K562 (cell line): ENCODE data around the gene USP17L11. TPM values are rescaled to one million over a fixed set of nuclear protein-coding genes. Genes with fewer than 3 reads are reported as not detected.
"Not testable (repeated sequence)": the region's sequence is repeated elsewhere in the genome, so short reads cannot be mapped to it uniquely, and the experiment has no call there.

ENCODE experiments used
- ATAC-seq: fragments of 200-7000 bp; cut with Tn5 transposase; 3 replicates; pipeline ENCODE4 v1.9.1; 2020; ENCODE audit warnings: moderate library complexity
- Bru-seq: library from RNA; stranded (reverse); fragments of 400-500 nt; gene quantifications from one replicate; lab custom pipeline; 2021; lab: Mats Ljungman, UMichigan
- BruChase-seq, 2 experiments: library from RNA; stranded (reverse); fragments of 400-500 nt; gene quantifications; one replicate each; lab custom pipeline; 2021; lab: Mats Ljungman, UMichigan
- BruUV-seq: library from RNA; stranded (reverse); fragments of 400-500 nt; replicated peaks from 2 replicates; lab custom pipeline; 2021; lab: Mats Ljungman, UMichigan
- CTCF ChIA-PET: fragments of 300-600 bp; formaldehyde crosslinking; extraction: SDS; loops from one replicate; lab custom pipeline; 2021; ENCODE audit warnings: low intra/inter-chr PET ratio; lab: Yijun Ruan, JAX
- POLR2A ChIA-PET: fragments of 300-600, 350-650 bp; sonication (Branson Sonifier 250); formaldehyde crosslinking; extraction: SDS; loops from one replicate; lab custom pipeline; 2021; ENCODE audit warnings: antibody characterized with exemption, inconsistent platforms; lab: Yijun Ruan, JAX
- DNase-seq, 4 experiments: peaks; one replicate each; pipeline versions ENCODE4 v3.0.0 to v3.0.0-alpha.2; 2011 to 2018; ENCODE audit warnings: low spot score in 3 of 4, mixed read lengths in 3 of 4; ENCODE audit errors: extremely low read depth in 1 of 4
- FAIRE-seq: peaks from 2 replicates; lab custom pipeline; 2011; peaks lifted over from hg19 to GRCh38; lab: Jason Lieb, UNC
- H2AFZ ChIP-seq: 2 replicates; pipeline ENCODE4 v1.6.0; 2011; ENCODE audit warnings: low read depth, low read length, control low read depth, inconsistent platforms
- H3K27ac ChIP-seq: fragments of 200-600 bp; 3 replicates; pipeline ENCODE4 v1.8.0; 2011; ENCODE audit warnings: low read depth, mild to moderate bottlenecking, control low read depth, inconsistent platforms, low read length, moderate library complexity, mixed read lengths; ENCODE audit errors: extremely low read depth
- H3K27me3 ChIP-seq, 2 experiments: fragments of 300-600 bp in 1 of 2; 2 replicates in 1 of 2; 3 replicates in 1 of 2; pipeline versions ENCODE4 v1.6.0 to v1.8.0; 2011; ENCODE audit warnings: inconsistent platforms in 2 of 2, low read length in 2 of 2, mild to moderate bottlenecking in 1 of 2, mixed read lengths in 1 of 2, moderate library complexity in 1 of 2; ENCODE audit not compliant: control insufficient read depth in 2 of 2, insufficient read depth in 2 of 2
- H3K36me3 ChIP-seq: fragments of 300-600 bp; 3 replicates; pipeline ENCODE4 v1.8.0; 2011; ENCODE audit warnings: mild to moderate bottlenecking, low read length, inconsistent platforms; ENCODE audit not compliant: control insufficient read depth, insufficient read depth
- H3K4me1 ChIP-seq, 2 experiments: fragments of 200-600 bp in 1 of 2; replicated peaks in 1 of 2; 2 replicates in 1 of 2; 3 replicates in 1 of 2; pipeline versions ENCODE4 v1.5.1 to v1.8.0; 2011; ENCODE audit warnings: inconsistent platforms in 2 of 2, low read length in 2 of 2, mild to moderate bottlenecking in 1 of 2, mixed read lengths in 1 of 2, moderate library complexity in 1 of 2; ENCODE audit not compliant: control insufficient read depth in 2 of 2, insufficient read depth in 2 of 2
- H3K4me2 ChIP-seq: 2 replicates; pipeline ENCODE4 v1.6.1; 2011; ENCODE audit warnings: low read length, control low read depth, inconsistent platforms, mixed read lengths; ENCODE audit not compliant: insufficient read depth
- H3K4me3 ChIP-seq: fragments of 200-600 bp; sonication (generic), shearing (Covaris generic); 2 replicates; pipeline ENCODE4 v1.5.1; 2016; ENCODE audit warnings: control low read depth, inconsistent platforms
- H3K79me2 ChIP-seq: fragments of 200-600 bp; 3 replicates; pipeline ENCODE4 v1.8.0; 2011; ENCODE audit warnings: low read length, inconsistent platforms; ENCODE audit not compliant: control insufficient read depth, insufficient read depth
- H3K9ac ChIP-seq, 2 experiments: 2 replicates each; pipeline versions ENCODE4 v1.6.0 to v1.6.1; 2011; ENCODE audit warnings: low read depth in 2 of 2, low read length in 2 of 2, control low read depth in 1 of 2, inconsistent platforms in 1 of 2, mild to moderate bottlenecking in 1 of 2, mixed read lengths in 1 of 2; ENCODE audit not compliant: insufficient read depth in 1 of 2
- H3K9me1 ChIP-seq: one replicate; pipeline ENCODE4 v1.6.0; 2011; ENCODE audit warnings: inconsistent platforms, mild to moderate bottlenecking, low read length, moderate library complexity; ENCODE audit not compliant: control insufficient read depth, insufficient read depth
- H3K9me3 ChIP-seq: replicated peaks from 2 replicates; pipeline ENCODE4 v1.5.1; 2011; ENCODE audit warnings: low read depth, low read length, inconsistent platforms; ENCODE audit not compliant: control insufficient read depth, insufficient read depth
- H4K20me1 ChIP-seq: replicated peaks from 2 replicates; pipeline ENCODE4 v1.6.1; 2011; ENCODE audit warnings: low read length, inconsistent platforms, mixed read lengths; ENCODE audit not compliant: control insufficient read depth, insufficient read depth
- WGBS: fragments of 100-300 bp; shearing (Covaris generic); methylation state at CpG from one replicate; pipeline ENCODE4 v1.1.6; 2016; ENCODE audit warnings: low coverage, mixed read lengths; ENCODE audit not compliant: insufficient coverage; ENCODE audit errors: missing lambda C conversion rate; 5-methylcytosine and 5-hydroxymethylcytosine counted together
- in situ Hi-C: fragments of 300-500 bp; cut with MboI; formaldehyde crosslinking; loops from 4 replicates; pipeline ENCODE4 v1.15.0; 2018; ENCODE audit warnings: inconsistent platforms, mixed read lengths
- intact Hi-C: fragments of 100-400 bp; cut with micrococcal nuclease; formaldehyde crosslinking; loops from 2 replicates; pipeline ENCODE4 v1.14.2; 2022
- long read RNA-seq, 3 experiments: library from polyadenylated mRNA in 2 of 3; library from RNA in 1 of 3; unstranded in 2 of 3; stranded (forward) in 1 of 3; transcript quantifications; one replicate each; pipeline ENCODE4 v2.0.0, GENCODE V29; 2019 to 2022
- polyA minus RNA-seq, 3 experiments: library from RNA; depleted of rRNA, polyadenylated mRNA; stranded (reverse); fragments of >200 nt; gene quantifications; 2 replicates each; pipeline ENCODE4 v1.2.3, GENCODE V29; 2011
- polyA plus RNA-seq, 8 experiments: library from polyadenylated mRNA; depleted of rRNA in 4 of 8; stranded (reverse) in 5 of 8; unstranded in 3 of 8; fragments of >200 nt; fragmentation: Nextera tagmentation in 2 of 8; fragmentation: Illumina TruSeq in 1 of 8; extraction: Ambion mirVana in 2 of 8; extraction: Trizol in 1 of 8; gene quantifications; 2 replicates each; pipeline versions ENCODE4 v1.2.1 to v1.2.3, GENCODE V29; 2011 to 2014; ENCODE audit warnings: inconsistent platforms in 1 of 8, missing spikeins in 1 of 8
- total RNA-seq, 7 experiments: library from RNA; depleted of rRNA in 6 of 7; stranded (reverse); fragments of >200 nt in 6 of 7; fragmentation: Illumina TruSeq in 2 of 7; extraction: Trizol in 2 of 7; gene quantifications; 2 replicates each; pipeline versions ENCODE4 v1.2.1 to v1.2.3, GENCODE V29; 2011 to 2021; ENCODE audit warnings: low replicate concordance in 1 of 7

The USP17L11 gene, protein sequence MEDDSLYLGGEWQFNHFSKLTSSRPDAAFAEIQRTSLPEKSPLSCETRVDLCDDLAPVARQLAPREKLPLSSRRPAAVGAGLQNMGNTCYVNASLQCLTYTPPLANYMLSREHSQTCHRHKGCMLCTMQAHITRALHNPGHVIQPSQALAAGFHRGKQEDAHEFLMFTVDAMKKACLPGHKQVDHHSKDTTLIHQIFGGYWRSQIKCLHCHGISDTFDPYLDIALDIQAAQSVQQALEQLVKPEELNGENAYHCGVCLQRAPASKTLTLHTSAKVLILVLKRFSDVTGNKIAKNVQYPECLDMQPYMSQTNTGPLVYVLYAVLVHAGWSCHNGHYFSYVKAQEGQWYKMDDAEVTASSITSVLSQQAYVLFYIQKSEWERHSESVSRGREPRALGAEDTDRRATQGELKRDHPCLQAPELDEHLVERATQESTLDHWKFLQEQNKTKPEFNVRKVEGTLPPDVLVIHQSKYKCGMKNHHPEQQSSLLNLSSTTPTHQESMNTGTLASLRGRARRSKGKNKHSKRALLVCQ
- total RNA-seq (2011; cell fraction: chromatin; rRNA removed; ENCODE audit: low replicate concordance), result not detected in 2 replicates
- total RNA-seq (2011; cell fraction: nucleolus; rRNA removed), result not detected in 2 replicates
- total RNA-seq (2011; cell fraction: nucleoplasm; rRNA removed), result not detected in 2 replicates
- total RNA-seq (2014; rRNA removed) (not detected in 2 replicates), total RNA-seq (2014; rRNA removed; fragmentation: Illumina TruSeq; extraction: Trizol) (not detected in 2 replicates), total RNA-seq (2015; rRNA removed; fragmentation: Illumina TruSeq; extraction: Trizol) (not detected in 2 replicates), total RNA-seq (2021) (not detected in 2 replicates), polyA plus RNA-seq (2011; rRNA removed) (not detected in 2 replicates), polyA plus RNA-seq (2014; fragmentation: Illumina TruSeq; extraction: Trizol) (not detected in 2 replicates), polyA plus RNA-seq (2014; fragmentation: Nextera tagmentation; extraction: Ambion mirVana) (not detected), polyA plus RNA-seq (2014; rRNA removed) (not detected in 2 replicates), polyA minus RNA-seq (2011; rRNA and poly(A)+ RNA removed) (not detected in 2 replicates), Bru-seq, nascent RNA (not detected), BruChase-seq, experiment 1, labeled RNA remaining after a 2-hour chase (not detected), BruChase-seq, experiment 2, labeled RNA remaining after a 6-hour chase (not detected)
- polyA plus RNA-seq (2011; cell fraction: cytosol; rRNA removed), result not detected in 2 replicates
- not detected in 2 replicates for polyA plus RNA-seq (2011; cell fraction: nucleus; rRNA removed)
- polyA plus RNA-seq (2012), result not detected in 2 replicates
- not detected in 2 replicates for polyA minus RNA-seq (2011; cell fraction: cytosol; rRNA and poly(A)+ RNA removed)
- polyA minus RNA-seq (2011; cell fraction: nucleus; rRNA and poly(A)+ RNA removed), result not detected in 2 replicates
- long read RNA-seq, experiment 1, result 0 reads
- long read RNA-seq, experiment 2, result 0 reads
- long read RNA-seq, experiment 3, result 0 reads

GRCh38 chr4:9215105-9215504 lies at the start of gene USP17L11:
Gene USP17L11, plus strand, starts transcription at chr4:9215405. Its CDS starts 0 bp downstream, at chr4:9215405.
- H3K27ac ChIP-seq, DNase-seq, H3K27me3 ChIP-seq, POLR2A ChIA-PET, H3K9me3 ChIP-seq, H3K9me1 ChIP-seq, H3K36me3 ChIP-seq, H3K4me3 ChIP-seq, in situ Hi-C loops, H2AFZ ChIP-seq, ATAC-seq, H4K20me1 ChIP-seq, FAIRE-seq, CTCF ChIA-PET, H3K79me2 ChIP-seq, BruUV-seq, H3K4me1 ChIP-seq, H3K4me2 ChIP-seq, H3K9ac ChIP-seq, intact Hi-C loops: not testable (repeated sequence)
- WGBS, result no CpG with 5 or more reads among the region's 14 CpGs

- H3K27ac ChIP-seq, H3K4me1 ChIP-seq, H3K9ac ChIP-seq, H3K9me3 ChIP-seq, H3K4me2 ChIP-seq, H2AFZ ChIP-seq, ATAC-seq, H3K9me1 ChIP-seq, H3K36me3 ChIP-seq, H3K4me3 ChIP-seq, H4K20me1 ChIP-seq, intact Hi-C loops, H3K27me3 ChIP-seq, POLR2A ChIA-PET, DNase-seq, BruUV-seq, in situ Hi-C loops, H3K79me2 ChIP-seq, CTCF ChIA-PET, FAIRE-seq: not testable (repeated sequence)
- no CpG with 5 or more reads among the region's 8 CpGs for WGBS
These were observed 49.2 kb upstream of the USP17L11 start for GRCh38 chr4:9165990-9166389.

- H3K9me3 ChIP-seq, FAIRE-seq, H3K4me3 ChIP-seq, POLR2A ChIA-PET, in situ Hi-C loops, H3K4me2 ChIP-seq, H3K9ac ChIP-seq, H4K20me1 ChIP-seq, CTCF ChIA-PET, H3K4me1 ChIP-seq, H3K36me3 ChIP-seq, H2AFZ ChIP-seq, H3K79me2 ChIP-seq, BruUV-seq, H3K27ac ChIP-seq, DNase-seq, H3K27me3 ChIP-seq, intact Hi-C loops, H3K9me1 ChIP-seq, ATAC-seq: not testable (repeated sequence)
- WGBS, result no CpG with 5 or more reads among the region's 11 CpGs
These were observed 45.3 kb upstream of the USP17L11 start, which contains the start of gene FAM90A26 for GRCh38 chr4:9169791-9170459. Gene FAM90A26, plus strand, starts transcription at chr4:9170409. Its CDS starts 2,764 bp downstream, at chr4:9173173.
